Esophagus muscularis mucosa (tissue), 4 donors: ENCODE data around the gene VEGFC. TPM values are rescaled to one million over a fixed set of nuclear protein-coding genes. Genes with fewer than 3 reads are reported as not detected.

ENCODE experiments used
- DNase-seq: peaks from one replicate; pipeline ENCODE4 v3.0.0-alpha.2; 2017; ENCODE audit errors: extremely low spot score
- H3K27ac ChIP-seq, 4 donors: fragments of 200-600 bp; sonication (generic); replicated peaks in 1 of 4; 1 replicate in 3 of 4; 2 replicates in 1 of 4; pipeline ENCODE4 v1.5.1; 2016 to 2019; ENCODE audit warnings: mild to moderate bottlenecking in 1 of 4
- H3K27me3 ChIP-seq, 4 donors: fragments of 200-600 bp; sonication (generic); one replicate each; pipeline versions ENCODE4 v1.5.1 to v1.6.0; 2016 to 2019
- H3K36me3 ChIP-seq, 4 donors: fragments of 200-600 bp; sonication (generic); one replicate each; pipeline ENCODE4 v1.5.1; 2016 to 2019
- H3K4me1 ChIP-seq, 4 donors: fragments of 200-600 bp; sonication (generic); one replicate each; pipeline ENCODE4 v1.5.1; 2016 to 2019
- H3K4me3 ChIP-seq, 4 donors: fragments of 200-600 bp; sonication (generic); 1 replicate in 2 of 4; 2 replicates in 2 of 4; pipeline ENCODE4 v1.5.1; 2016 to 2019; ENCODE audit warnings: mild to moderate bottlenecking in 4 of 4, moderate library complexity in 1 of 4
- H3K9me3 ChIP-seq, 4 donors: fragments of 200-600 bp; sonication (generic); 1 replicate in 3 of 4; 2 replicates in 1 of 4; pipeline ENCODE4 v1.5.1; 2016 to 2019
- EP300 ChIP-seq: sonication (generic); formaldehyde crosslinking; IDR thresholded peaks from one replicate; pipeline ENCODE4 v1.6.1; 2017; ENCODE audit warnings: antibody characterized with exemption
- POLR2A ChIP-seq: fragments of 450-650 bp; IDR thresholded peaks from one replicate; pipeline ENCODE4 v1.6.1; 2017; ENCODE audit warnings: antibody characterized with exemption, moderate library complexity, mild to moderate bottlenecking, low read depth
- POLR2AphosphoS5 ChIP-seq, 2 donors: sonication (generic); formaldehyde crosslinking; IDR thresholded peaks; one replicate each; pipeline ENCODE4 v1.6.1; 2017; ENCODE audit warnings: antibody characterized with exemption in 2 of 2
- WGBS: methylation state at CpG from one replicate; pipeline ENCODE4 v1.1.5; 2018; 5-methylcytosine and 5-hydroxymethylcytosine counted together
- intact Hi-C: fragments of 100-400 bp; cut with DNase I; formaldehyde crosslinking; loops from one replicate; pipeline ENCODE4 v1.15.1; 2023
- total RNA-seq, 4 donors: library from RNA; depleted of rRNA; stranded (reverse); fragments of >200 nt; gene quantifications; one replicate each; pipeline versions ENCODE4 v1.1.0 to v1.2.1, GENCODE V29; 2016
- TF ChIP-seq, protein P1 (sequence below), 3 experiments: fragments of 200-600 bp in 2 of 3; fragments of 450-650 bp in 1 of 3; sonication (generic) in 2 of 3; IDR thresholded peaks; one replicate each; pipeline ENCODE4 v1.5.1; 2017 to 2019; ENCODE audit warnings: antibody characterized with exemption in 3 of 3, mild to moderate bottlenecking in 2 of 3, moderate library complexity in 1 of 3

Gene VEGFC
- total RNA-seq, 4 donors from 2014 or later, result 4.2 to 10.3 (median 6.9) TPM

DNA sequence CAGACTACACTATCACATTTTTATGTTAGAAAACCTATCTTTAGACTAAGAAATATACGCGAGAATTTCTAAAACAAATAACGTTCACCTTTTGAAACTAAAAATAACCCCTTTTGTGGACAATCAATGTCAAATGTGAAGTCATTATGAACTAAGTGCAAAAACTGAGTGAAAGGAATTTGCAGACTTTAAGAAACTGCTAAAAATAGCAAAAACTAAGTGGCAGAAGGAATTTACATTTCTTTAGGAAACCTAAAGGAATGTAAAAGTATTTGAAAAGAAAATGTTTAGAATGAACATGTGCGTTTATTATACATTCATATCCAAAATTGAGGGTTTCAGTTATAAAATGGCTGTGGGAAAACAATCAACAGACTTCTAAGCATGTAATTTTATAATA is 58.3 kb downstream of the VEGFC start:
- no peaks in the 10 kb centered on the region for H3K9me3 ChIP-seq
- H3K27ac ChIP-seq, result no peak overlapping the region
- 39% methylated on average over 4 of the region's 4 CpGs for WGBS
- no peak overlapping the region for H3K4me3 ChIP-seq
- DNase-seq, result no peak
- H3K4me1 ChIP-seq, result peaks cover 0 to 38% (median 25%) of the 10 kb centered on the region in 4 donors
- no peaks in the 10 kb centered on the region for H3K36me3 ChIP-seq
- intact Hi-C loops, result no loop called here
- H3K27me3 ChIP-seq, result no peaks in the 10 kb centered on the region
- TF ChIP-seq, protein P1, sequence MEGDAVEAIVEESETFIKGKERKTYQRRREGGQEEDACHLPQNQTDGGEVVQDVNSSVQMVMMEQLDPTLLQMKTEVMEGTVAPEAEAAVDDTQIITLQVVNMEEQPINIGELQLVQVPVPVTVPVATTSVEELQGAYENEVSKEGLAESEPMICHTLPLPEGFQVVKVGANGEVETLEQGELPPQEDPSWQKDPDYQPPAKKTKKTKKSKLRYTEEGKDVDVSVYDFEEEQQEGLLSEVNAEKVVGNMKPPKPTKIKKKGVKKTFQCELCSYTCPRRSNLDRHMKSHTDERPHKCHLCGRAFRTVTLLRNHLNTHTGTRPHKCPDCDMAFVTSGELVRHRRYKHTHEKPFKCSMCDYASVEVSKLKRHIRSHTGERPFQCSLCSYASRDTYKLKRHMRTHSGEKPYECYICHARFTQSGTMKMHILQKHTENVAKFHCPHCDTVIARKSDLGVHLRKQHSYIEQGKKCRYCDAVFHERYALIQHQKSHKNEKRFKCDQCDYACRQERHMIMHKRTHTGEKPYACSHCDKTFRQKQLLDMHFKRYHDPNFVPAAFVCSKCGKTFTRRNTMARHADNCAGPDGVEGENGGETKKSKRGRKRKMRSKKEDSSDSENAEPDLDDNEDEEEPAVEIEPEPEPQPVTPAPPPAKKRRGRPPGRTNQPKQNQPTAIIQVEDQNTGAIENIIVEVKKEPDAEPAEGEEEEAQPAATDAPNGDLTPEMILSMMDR (IDR thresholded peaks at IDR 0.05), result no peak
- TF ChIP-seq POLR2A (no peak), EP300 (no peak), POLR2AphosphoS5 (IDR thresholded peaks at IDR 0.05) (no peak)

DNA sequence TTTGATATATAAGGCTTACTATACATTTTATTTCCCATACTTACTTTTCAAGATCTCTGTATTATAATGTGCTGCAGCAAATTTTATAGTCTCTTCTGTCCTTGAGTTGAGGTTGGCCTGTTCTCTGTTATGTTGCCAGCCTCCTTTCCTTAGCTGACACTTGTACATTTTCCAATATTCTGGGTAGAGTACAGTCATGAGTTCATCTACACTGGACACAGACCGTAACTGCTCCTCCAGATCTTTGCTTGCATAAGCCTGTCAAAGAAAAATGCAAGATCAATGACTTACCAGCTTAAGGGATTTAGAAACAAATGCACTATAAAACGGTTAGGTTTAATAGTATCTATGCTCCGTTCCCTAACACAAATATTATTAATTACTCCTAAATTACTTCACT is 63.2 kb downstream of the VEGFC start:
- Histone ChIP-seq H3K4me1 (peaks cover 0 to 64% (median 52%) of the 10 kb centered on the region in 4 donors), H3K9me3 (no peaks in the 10 kb centered on the region), H3K27me3 (no peaks in the 10 kb centered on the region), H3K4me3 (no peak overlapping the region), H3K36me3 (no peaks in the 10 kb centered on the region), H3K27ac (peak overlapping the region in 2 of 4 donors; percentile 3 to 7)
- intact Hi-C loops, result no loop called here
- no peak for DNase-seq
- TF ChIP-seq, protein P1 (IDR thresholded peaks at IDR 0.05), result no peak
- TF ChIP-seq POLR2A, result no peak
- TF ChIP-seq POLR2AphosphoS5 (IDR thresholded peaks at IDR 0.05), result no peak
- no peak for TF ChIP-seq EP300
- WGBS, result 50% methylated on average over 3 of the region's 3 CpGs

DNA sequence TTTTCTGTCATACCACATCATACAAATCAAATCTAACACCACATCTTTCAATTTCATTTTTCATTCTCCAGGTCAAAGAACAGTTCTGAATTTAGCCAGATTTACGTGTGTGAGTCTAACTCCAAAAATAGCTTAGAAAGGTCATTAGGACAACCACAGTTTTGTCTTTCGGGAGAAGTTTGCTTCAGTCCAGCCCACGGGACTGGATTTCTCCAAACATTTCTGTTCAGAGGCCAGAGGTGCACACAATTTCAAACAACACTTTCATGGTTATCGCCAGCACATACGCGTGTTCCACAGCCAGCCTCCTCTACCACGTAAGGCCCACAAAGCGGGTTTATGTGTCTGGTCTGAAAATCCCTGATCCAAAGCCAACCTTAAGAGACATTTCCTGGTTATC is 65.9 kb downstream of the VEGFC start:
- WGBS, result 39% methylated on average over 8 of the region's 8 CpGs
- no peaks in the 10 kb centered on the region for H3K36me3 ChIP-seq
- peak overlapping the region; percentile 45 to 78 (median 66) for H3K27ac ChIP-seq
- no peak for DNase-seq
- peaks cover 0 to 59% (median 55%) of the 10 kb centered on the region in 4 donors for H3K4me1 ChIP-seq
- H3K9me3 ChIP-seq, result no peaks in the 10 kb centered on the region
- no peaks in the 10 kb centered on the region for H3K27me3 ChIP-seq
- peak; percentile 17 to 41 for TF ChIP-seq POLR2AphosphoS5 (IDR thresholded peaks at IDR 0.05)
- TF ChIP-seq EP300, result no peak
- TF ChIP-seq, protein P1 (IDR thresholded peaks at IDR 0.05), result no peak
- intact Hi-C loops, result no loop called here
- H3K4me3 ChIP-seq, result peak overlapping the region; percentile 11 to 42 (median 26)

DNA sequence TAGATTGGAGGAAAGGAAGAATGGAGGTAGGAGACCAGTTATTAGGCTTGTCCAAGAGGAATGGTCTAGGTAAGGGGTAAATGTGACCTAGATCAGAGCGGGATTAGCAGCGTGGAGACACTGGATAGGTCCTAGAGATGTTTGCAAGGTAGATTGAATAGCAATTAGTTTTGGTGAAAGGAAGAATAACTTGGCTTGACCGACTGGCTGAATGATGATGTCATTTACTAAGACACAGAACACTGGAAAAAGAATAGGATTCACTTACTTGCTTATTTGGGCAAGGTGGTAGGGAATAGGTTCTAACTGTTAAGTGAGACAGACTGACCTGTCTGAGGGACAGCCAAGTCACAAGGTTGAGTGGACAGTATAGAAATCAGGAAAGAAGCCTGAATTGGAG is 71.3 kb downstream of the VEGFC start:
- Histone ChIP-seq H3K27me3 (no peaks in the 10 kb centered on the region), H3K27ac (no peak overlapping the region), H3K4me1 (peaks cover 0 to 32% (median 22%) of the 10 kb centered on the region in 4 donors), H3K4me3 (no peak overlapping the region), H3K36me3 (no peaks in the 10 kb centered on the region), H3K9me3 (no peaks in the 10 kb centered on the region)
- no peak for DNase-seq
- intact Hi-C loops, result no loop called here
- TF ChIP-seq, protein P1 (IDR thresholded peaks at IDR 0.05), result no peak
- TF ChIP-seq POLR2A, result no peak
- WGBS, result 89% methylated on average over 3 of the region's 3 CpGs

DNA sequence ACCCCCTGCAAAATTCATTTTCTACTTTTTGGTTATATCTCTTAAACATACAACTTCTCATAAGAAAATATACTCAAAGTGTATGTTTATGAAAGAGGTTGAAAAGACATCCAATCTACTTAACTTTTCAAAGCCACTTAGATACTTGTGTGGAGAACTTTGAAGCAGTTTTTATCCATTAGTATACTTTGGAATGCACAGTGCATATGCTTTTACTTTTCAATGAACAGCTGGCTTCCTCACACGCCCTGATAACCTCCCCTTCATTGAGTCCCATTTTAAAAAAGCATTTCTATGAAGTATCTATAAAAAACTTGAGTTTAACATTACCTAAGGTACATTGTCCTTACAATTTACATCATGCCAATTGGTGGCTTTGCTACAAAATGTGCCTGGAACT is 73.8 kb downstream of the VEGFC start:
- TF ChIP-seq, protein P1 (IDR thresholded peaks at IDR 0.05), result no peak
- TF ChIP-seq EP300 (no peak), POLR2A (no peak), POLR2AphosphoS5 (IDR thresholded peaks at IDR 0.05) (no peak)
- H3K4me3 ChIP-seq, result no peak overlapping the region
- no peaks in the 10 kb centered on the region for H3K36me3 ChIP-seq

More for the DNA sequence above, 73.8 kb downstream of the VEGFC start:
- Histone ChIP-seq H3K27me3 (no peaks in the 10 kb centered on the region), H3K4me1 (peaks cover 0 to 21% (median 9%) of the 10 kb centered on the region in 4 donors), H3K9me3 (no peaks in the 10 kb centered on the region), H3K27ac (no peak overlapping the region)
- no peak for DNase-seq
- whole genome bisulfite sequencing, result 57% methylated on average over 1 of the region's 1 CpG
- intact Hi-C loops, result no loop called here
